Thyroid gland (tissue), 4 donors: ENCODE results near the gene KCNG2.

ENCODE experiments used
- POLR2A ChIP-seq, 2 donors: fragments of 450-650 bp; IDR thresholded peaks; one replicate each; pipeline ENCODE4 v1.6.1; 2017; ENCODE audit warnings: antibody characterized with exemption in 2 of 2, mild to moderate bottlenecking in 2 of 2, moderate library complexity in 1 of 2
- TF ChIP-seq, protein P1 (sequence below), 6 experiments: fragments of 200-600 bp in 3 of 6; fragments of 450-650 bp in 3 of 6; sonication (generic) in 3 of 6; IDR thresholded peaks; one replicate each; pipeline ENCODE4 v1.5.1; 2016 to 2019; ENCODE audit warnings: antibody characterized with exemption in 6 of 6, mild to moderate bottlenecking in 2 of 6, inconsistent platforms in 1 of 6, moderate library complexity in 1 of 6

DNA sequence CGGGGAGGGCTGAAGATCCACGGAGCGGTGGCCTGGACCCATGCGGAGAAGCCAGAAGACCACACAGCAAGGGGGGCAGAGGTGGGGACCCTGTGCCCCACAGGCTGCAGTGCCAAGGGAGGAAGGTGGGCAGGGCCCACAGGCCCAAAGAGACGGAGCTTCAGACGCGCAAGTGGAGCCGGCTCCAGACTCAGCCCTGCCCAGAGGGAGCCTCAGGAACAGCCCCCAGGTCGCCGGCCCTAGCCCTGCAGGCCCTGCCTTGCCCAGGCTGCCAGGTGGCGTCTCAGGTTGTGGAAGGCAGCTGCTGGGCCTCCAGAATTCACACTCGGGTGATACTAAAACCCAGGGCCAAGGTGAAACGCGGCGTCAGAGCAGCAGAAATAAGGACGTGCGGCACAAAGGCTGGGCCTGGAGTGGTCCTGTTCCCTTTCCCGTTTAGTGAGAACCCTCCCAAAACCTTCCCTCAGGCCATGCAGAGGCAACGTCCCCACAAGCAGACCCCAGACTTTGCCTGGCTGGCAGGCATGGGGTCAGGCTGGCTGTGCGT lies 116.9 kb downstream of the KCNG2 start:
- TF ChIP-seq, protein P1, sequence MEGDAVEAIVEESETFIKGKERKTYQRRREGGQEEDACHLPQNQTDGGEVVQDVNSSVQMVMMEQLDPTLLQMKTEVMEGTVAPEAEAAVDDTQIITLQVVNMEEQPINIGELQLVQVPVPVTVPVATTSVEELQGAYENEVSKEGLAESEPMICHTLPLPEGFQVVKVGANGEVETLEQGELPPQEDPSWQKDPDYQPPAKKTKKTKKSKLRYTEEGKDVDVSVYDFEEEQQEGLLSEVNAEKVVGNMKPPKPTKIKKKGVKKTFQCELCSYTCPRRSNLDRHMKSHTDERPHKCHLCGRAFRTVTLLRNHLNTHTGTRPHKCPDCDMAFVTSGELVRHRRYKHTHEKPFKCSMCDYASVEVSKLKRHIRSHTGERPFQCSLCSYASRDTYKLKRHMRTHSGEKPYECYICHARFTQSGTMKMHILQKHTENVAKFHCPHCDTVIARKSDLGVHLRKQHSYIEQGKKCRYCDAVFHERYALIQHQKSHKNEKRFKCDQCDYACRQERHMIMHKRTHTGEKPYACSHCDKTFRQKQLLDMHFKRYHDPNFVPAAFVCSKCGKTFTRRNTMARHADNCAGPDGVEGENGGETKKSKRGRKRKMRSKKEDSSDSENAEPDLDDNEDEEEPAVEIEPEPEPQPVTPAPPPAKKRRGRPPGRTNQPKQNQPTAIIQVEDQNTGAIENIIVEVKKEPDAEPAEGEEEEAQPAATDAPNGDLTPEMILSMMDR (IDR thresholded peaks at IDR 0.05): no peak
- TF ChIP-seq POLR2A (IDR thresholded peaks at IDR 0.05): no peak
